Duodenal mucosa (tissue), 2 donors: ENCODE data around the gene NAV2.

Experiments
- H3K27ac ChIP-seq: one replicate; pipeline ENCODE4 v1.7.0; 2013; ENCODE audit warnings: low read depth, low read length
- H3K27me3 ChIP-seq, 2 donors: one replicate each; pipeline ENCODE4 v1.7.0; 2013; ENCODE audit warnings: low read length in 2 of 2, control low read depth in 1 of 2; ENCODE audit not compliant: insufficient read depth in 2 of 2, control insufficient read depth in 1 of 2
- H3K36me3 ChIP-seq, 2 donors: one replicate each; pipeline ENCODE4 v1.7.0; 2013; ENCODE audit warnings: low read length in 2 of 2, control low read depth in 1 of 2; ENCODE audit not compliant: insufficient read depth in 2 of 2, control insufficient read depth in 1 of 2
- H3K4me1 ChIP-seq, 2 donors: one replicate each; pipeline ENCODE4 v1.7.0; 2013; ENCODE audit warnings: low read length in 2 of 2, control low read depth in 1 of 2; ENCODE audit not compliant: insufficient read depth in 2 of 2, control insufficient read depth in 1 of 2
- H3K4me3 ChIP-seq, 2 donors: one replicate each; pipeline ENCODE4 v1.7.0; 2013; ENCODE audit warnings: low read length in 2 of 2, low read depth in 1 of 2
- H3K9ac ChIP-seq, 2 donors: one replicate each; pipeline ENCODE4 v1.7.0; 2013; ENCODE audit warnings: low read length in 2 of 2, low read depth in 1 of 2
- H3K9me3 ChIP-seq, 2 donors: one replicate each; pipeline ENCODE4 v1.7.0; 2013; ENCODE audit warnings: low read length in 2 of 2, control low read depth in 1 of 2; ENCODE audit not compliant: control insufficient read depth in 1 of 2

NAV2 gene

DNA sequence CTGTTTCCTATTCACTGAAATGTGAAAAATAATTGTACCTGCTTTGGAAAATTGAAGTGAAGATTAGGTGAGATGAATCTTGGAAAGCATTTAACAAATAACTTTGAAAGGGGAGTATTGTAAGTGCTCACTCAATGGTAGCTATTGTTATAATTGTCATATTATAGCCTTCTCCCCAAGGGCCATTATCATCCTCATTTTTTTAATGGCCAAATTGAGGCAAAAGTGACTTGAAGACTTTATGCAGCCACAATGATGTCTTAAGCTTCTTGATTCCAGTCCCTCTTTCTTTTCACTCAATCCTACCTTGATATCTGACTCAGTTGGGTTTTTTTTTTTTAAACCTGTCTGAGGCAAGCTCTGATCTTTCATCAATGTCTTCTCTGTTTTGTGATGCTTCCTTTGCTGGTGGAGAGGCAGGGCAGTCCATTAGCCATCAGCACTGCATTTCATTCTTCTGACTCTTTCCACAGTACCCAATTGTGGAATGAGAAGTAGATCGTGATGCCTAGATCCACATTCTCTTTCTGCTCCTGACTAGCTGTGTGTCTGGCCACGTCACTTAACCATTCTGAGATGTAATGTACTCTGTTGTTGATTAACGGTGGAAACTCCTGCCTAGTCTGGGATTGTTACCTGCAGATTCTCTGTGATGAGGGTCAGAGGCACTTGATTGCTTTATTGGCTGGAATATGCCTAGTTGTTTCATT is 346.3 kb downstream of the NAV2 start:
- Histone ChIP-seq H3K27me3 (no peaks in the 10 kb centered on the region), H3K9ac (no peak overlapping the region), H3K4me1 (no peaks in the 10 kb centered on the region), H3K27ac (no peak overlapping the region), H3K4me3 (no peak overlapping the region), H3K9me3 (no peaks in the 10 kb centered on the region), H3K36me3 (peaks cover 7 to 34% of the 10 kb centered on the region in 2 donors)

DNA sequence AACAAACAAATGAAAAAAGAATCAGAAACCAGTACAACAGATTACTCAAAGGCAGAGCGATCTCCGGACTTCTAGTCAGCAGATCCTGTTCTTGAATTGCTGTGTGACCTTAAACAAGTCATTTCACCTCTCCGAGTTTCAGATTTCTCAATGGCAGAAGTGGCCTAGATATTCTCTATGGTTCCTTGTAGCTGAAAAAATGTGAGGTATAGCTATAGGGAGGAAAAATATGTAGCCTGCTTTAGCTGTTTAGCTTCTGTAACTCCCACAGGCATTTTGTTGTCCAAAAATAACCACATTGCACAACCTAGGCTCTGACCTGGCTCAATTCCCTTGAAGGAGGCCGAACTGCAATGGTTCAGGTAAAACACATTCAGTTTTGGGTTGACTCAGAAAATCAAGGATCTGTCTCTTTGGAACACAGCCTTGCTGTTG is 347.0 kb downstream of the NAV2 start:
- H3K4me3 ChIP-seq: no peak overlapping the region
- H3K27ac ChIP-seq: no peak overlapping the region
- H3K27me3 ChIP-seq: no peaks in the 10 kb centered on the region
- H3K4me1 ChIP-seq: no peaks in the 10 kb centered on the region
- no peaks in the 10 kb centered on the region for H3K9me3 ChIP-seq
- no peak overlapping the region for H3K9ac ChIP-seq
- peaks cover 7 to 28% of the 10 kb centered on the region in 2 donors for H3K36me3 ChIP-seq

GRCh38 chr11:20060181-20060580 is 347.5 kb downstream of the NAV2 start:
- Histone ChIP-seq H3K36me3 (peaks cover 7 to 23% of the 10 kb centered on the region in 2 donors), H3K4me1 (no peaks in the 10 kb centered on the region), H3K27me3 (no peaks in the 10 kb centered on the region), H3K27ac (no peak overlapping the region), H3K9me3 (no peaks in the 10 kb centered on the region), H3K4me3 (no peak overlapping the region), H3K9ac (no peak overlapping the region)

- H3K36me3 ChIP-seq: peaks cover 3 to 19% of the 10 kb centered on the region in 2 donors
- H3K9ac ChIP-seq: no peak overlapping the region
- H3K4me1 ChIP-seq: no peaks in the 10 kb centered on the region
- H3K4me3 ChIP-seq: no peak overlapping the region
- no peaks in the 10 kb centered on the region for H3K27me3 ChIP-seq
- no peak overlapping the region for H3K27ac ChIP-seq
- H3K9me3 ChIP-seq: no peaks in the 10 kb centered on the region
Measured at GRCh38 chr11:20060647-20061205, 348.1 kb downstream of the NAV2 start.

DNA sequence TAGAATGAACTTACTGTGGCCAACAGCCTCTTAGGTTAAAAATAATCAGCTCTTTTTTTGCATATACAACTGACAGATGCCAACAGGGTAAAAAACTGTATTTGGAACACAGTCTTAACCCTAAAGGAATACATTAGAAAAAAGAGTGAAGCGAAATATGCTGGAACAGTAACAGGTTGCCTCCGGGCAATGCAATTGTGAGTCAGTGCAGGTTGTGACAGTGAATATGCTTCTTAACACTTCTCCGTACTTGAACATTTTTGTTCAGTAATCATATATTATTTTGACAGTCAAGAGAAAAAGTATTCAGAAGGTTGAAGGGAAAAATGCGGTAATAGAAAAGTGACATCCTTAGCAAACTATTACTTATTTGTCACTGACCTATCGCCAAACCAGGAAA is 349.1 kb downstream of the NAV2 start:
- H3K27ac ChIP-seq: no peak overlapping the region
- H3K36me3 ChIP-seq: peaks cover 0 to 10% of the 10 kb centered on the region in 2 donors
- no peaks in the 10 kb centered on the region for H3K4me1 ChIP-seq
- no peak overlapping the region for H3K4me3 ChIP-seq
- H3K9me3 ChIP-seq: no peaks in the 10 kb centered on the region
- H3K9ac ChIP-seq: no peak overlapping the region
- H3K27me3 ChIP-seq: no peaks in the 10 kb centered on the region

DNA sequence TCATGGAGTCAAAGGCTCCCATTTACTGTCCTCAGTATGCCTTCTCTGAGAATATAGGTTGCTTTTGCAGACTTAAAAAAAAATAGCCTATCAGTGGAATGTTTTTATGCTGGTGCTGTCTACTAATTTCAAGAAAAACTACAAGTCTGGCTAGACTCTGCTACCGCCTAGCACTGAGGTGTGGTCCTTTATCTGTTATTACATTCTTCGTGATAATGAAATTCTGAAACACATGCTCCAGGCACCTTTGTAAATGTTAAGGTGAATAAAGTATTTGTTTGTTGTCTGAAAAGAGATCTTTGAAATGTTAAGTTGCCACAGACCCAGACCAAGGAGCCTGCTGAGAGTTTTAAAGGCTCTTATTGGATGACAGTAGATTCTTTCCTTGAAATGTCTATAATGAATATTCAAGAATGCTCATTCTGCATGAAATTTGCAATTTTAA is 352.3 kb downstream of the NAV2 start:
- Histone ChIP-seq H3K4me1 (no peaks in the 10 kb centered on the region), H3K27me3 (no peaks in the 10 kb centered on the region), H3K9me3 (no peaks in the 10 kb centered on the region), H3K36me3 (peaks cover 0 to 15% of the 10 kb centered on the region in 2 donors), H3K4me3 (no peak overlapping the region), H3K27ac (no peak overlapping the region), H3K9ac (no peak overlapping the region)

- peaks cover 0 to 12% of the 10 kb centered on the region in 2 donors for H3K36me3 ChIP-seq
- H3K9ac ChIP-seq: no peak overlapping the region
- H3K27me3 ChIP-seq: no peaks in the 10 kb centered on the region
- no peaks in the 10 kb centered on the region for H3K9me3 ChIP-seq
- no peak overlapping the region for H3K27ac ChIP-seq
- H3K4me1 ChIP-seq: no peaks in the 10 kb centered on the region
- H3K4me3 ChIP-seq: no peak overlapping the region
Measured at GRCh38 chr11:20065406-20065805, 352.8 kb downstream of the NAV2 start.

DNA sequence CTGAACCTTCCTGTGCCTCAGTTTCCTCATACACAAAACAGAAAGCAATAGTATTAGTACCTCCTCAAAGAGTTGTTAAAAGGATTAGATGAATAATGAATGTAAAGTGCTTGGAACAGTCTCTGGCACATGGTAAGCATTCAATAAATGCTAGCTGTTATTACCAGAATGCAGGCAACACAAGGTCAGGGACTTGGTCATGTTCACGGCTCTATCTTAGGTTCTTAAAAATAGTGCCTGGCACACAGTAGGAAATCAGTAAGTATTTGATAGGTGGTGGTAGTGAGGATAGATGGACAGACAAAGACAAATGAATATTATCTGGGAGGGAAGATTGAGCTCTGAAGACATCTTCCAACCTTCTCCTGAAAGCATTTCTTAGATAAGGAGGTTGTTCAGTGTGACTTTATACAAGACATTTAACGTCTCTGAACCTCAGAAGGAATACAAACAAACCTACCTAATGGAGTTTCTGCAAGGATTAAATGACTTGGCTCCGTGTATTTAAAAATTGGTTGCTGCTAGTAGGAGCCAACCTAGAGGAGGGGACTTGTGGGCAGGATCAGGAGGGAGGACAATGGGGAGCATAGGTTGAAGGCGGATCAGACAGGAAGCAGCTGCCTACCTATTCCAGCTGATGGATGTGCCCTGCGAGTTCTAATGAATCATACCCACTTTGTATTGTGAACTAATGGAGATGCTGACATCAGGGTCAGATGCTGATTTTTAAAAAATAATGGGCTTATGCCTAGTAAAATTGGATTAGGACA is 353.6 kb downstream of the NAV2 start:
- Histone ChIP-seq H3K36me3 (peaks cover 0 to 12% of the 10 kb centered on the region in 2 donors), H3K9me3 (no peaks in the 10 kb centered on the region), H3K4me3 (no peak overlapping the region), H3K27ac (no peak overlapping the region), H3K9ac (no peak overlapping the region), H3K4me1 (no peaks in the 10 kb centered on the region), H3K27me3 (no peaks in the 10 kb centered on the region)

DNA sequence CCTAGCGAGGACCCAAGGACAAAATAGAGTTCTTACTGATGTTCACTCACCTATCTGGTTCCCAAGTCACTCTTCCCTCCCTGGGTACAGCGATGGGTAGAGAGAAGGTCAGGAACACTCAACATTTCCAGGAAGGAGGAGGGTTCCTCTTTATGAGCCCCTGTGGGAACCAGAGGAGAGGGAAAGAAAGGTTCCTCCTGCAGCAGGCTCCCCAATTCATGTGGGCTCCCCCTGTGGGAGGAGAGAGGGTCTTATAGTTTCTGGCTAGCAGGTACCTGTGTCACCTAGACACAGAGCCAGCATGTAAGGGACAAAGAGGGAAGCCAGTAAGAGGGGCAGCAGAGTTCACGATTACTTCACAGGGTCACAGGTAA is 354.1 kb downstream of the NAV2 start:
- H3K9me3 ChIP-seq: no peaks in the 10 kb centered on the region
- H3K9ac ChIP-seq: no peak overlapping the region
- H3K4me1 ChIP-seq: no peaks in the 10 kb centered on the region
- H3K27me3 ChIP-seq: no peaks in the 10 kb centered on the region
- peaks cover 0 to 12% of the 10 kb centered on the region in 2 donors for H3K36me3 ChIP-seq
- H3K4me3 ChIP-seq: no peak overlapping the region
- H3K27ac ChIP-seq: no peak overlapping the region

DNA sequence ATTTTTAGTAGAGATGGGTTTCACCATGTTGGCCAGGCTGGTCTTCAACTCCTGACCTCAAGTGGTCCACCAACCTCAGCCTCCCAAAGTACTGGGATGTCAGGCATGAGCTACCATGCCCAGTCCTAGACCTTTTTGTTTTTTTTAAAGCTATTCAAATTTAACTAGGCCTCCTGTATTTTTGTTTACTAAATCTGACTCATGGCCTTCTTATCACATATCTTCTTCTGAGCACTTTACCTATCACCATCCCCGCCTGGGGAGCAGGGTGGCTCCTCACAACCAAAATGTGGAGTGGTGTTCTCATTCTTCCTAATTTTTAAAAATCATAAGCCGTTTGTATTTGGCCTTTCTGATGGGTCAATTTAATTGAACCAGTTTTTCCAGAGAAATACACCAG is 355.0 kb downstream of the NAV2 start:
- no peak overlapping the region for H3K27ac ChIP-seq
- H3K36me3 ChIP-seq: peaks cover 0 to 12% of the 10 kb centered on the region in 2 donors
- no peaks in the 10 kb centered on the region for H3K4me1 ChIP-seq
- H3K9ac ChIP-seq: no peak overlapping the region
- H3K4me3 ChIP-seq: no peak overlapping the region
- no peaks in the 10 kb centered on the region for H3K27me3 ChIP-seq
- H3K9me3 ChIP-seq: no peaks in the 10 kb centered on the region
